SH-SY5Y (cell line): ENCODE measurements around the gene CHD3.

ENCODE experiments used
- GATA2 ChIP-seq: IDR thresholded peaks from 2 replicates; pipeline ENCODE4 v1.6.1; 2011; ENCODE audit warnings: mild to moderate bottlenecking, low read depth, low read length
- GATA3 ChIP-seq: IDR thresholded peaks from 2 replicates; pipeline ENCODE4 v1.6.1; 2011; ENCODE audit warnings: low read depth, mild to moderate bottlenecking, low read length, moderate library complexity

DNA sequence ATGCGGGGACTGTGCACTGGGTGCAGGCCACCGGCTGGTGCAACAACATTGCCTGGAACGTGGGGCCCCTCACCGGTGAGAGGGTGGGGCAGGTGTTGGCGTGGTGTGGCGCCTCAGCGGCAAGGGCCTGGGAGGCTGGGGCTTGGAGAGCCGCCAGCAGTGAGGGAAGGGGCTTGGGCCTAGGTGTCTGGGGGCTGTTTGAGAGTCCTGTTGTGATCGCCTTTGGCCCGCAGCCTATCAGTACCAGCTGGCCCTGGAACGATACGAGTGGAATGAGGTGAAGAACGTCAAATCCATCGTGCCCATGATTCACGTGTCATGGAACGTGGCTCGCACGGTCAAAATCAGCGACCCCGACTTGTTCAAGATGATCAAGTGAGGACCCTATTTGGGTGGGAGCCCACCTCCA is 36.3 kb upstream of the CHD3 start:
- TF ChIP-seq GATA3 (no peak), GATA2 (no peak)
